Measurements from ENCODE around the gene DCST1. TPM values are rescaled to one million over a fixed set of nuclear protein-coding genes. Genes with fewer than 3 reads are reported as not detected.

DCST1 gene
- polyA plus RNA-seq, 3 donors: 0.05 TPM; not detected in 2

GRCh38 chr1:155003766-155004351 is 29.8 kb upstream of the DCST1 start:
- peak overlapping the region; percentile 84 to 100 (median 99) for H3K4me3 ChIP-seq (replicated peaks in 1 of 3; ENCODE audit: low read depth in 2 of 3, low read length in 3 of 3)
- Mint-ChIP-seq H3K27me3 (ENCODE audit: low read depth in 3 of 3) (peaks cover 0 to 2% (median 0%) of the 10 kb centered on the region in 3 donors), H3K4me1 (peaks cover 47% of the 10 kb centered on the region), H3K4me3 (peak overlapping the region; percentile 95 to 98), H3K36me3 (peaks cover 3 to 7% of the 10 kb centered on the region in 2 donors), H3K9me3 (no peaks in the 10 kb centered on the region), H3K27ac (peak overlapping the region; percentile 92 to 100 (median 98))
- intact Hi-C loops (cut with micrococcal nuclease): loop anchor here (2.0 to 5.0 kb wide), 4 partner anchors 13 to 58 kb away; partner anchors contain the start of genes PYGO2 (in 2 of the 2), ADAM15 (in 1 of the 2) and EFNA4 (in 1 of the 2)
- 0% methylated on average over 4 of the region's 34 CpGs for WGBS (ENCODE audit: insufficient coverage)
- H3K9me3 ChIP-seq (replicated peaks in 1 of 2; ENCODE audit: control insufficient read depth in 1 of 2, insufficient read depth in 1 of 2, low read length in 2 of 2): no peaks in the 10 kb centered on the region
- peaks cover 90% of the 10 kb centered on the region for H3K79me2 ChIP-seq (ENCODE audit: insufficient read depth, low read length)
- TF ChIP-seq CTCF (IDR thresholded peaks at IDR 0.05): no peak
- peak overlapping the region; percentile 91 to 99 for H3K27ac ChIP-seq (ENCODE audit: low read depth in 1 of 2, low read length in 2 of 2)
- H3K4me2 ChIP-seq (replicated peaks; ENCODE audit: extremely low read depth, low read length, poor library complexity, severe bottlenecking): peak overlapping the region; percentile 100
- DNase-seq: peak in 1 of 3 donors; percentile 37
- H3K4me1 ChIP-seq (ENCODE audit: control insufficient read depth in 1 of 2, insufficient read depth in 2 of 2, low read length in 2 of 2): peaks cover 61 to 74% of the 10 kb centered on the region in 2 donors
- peak overlapping the region; percentile 85 for H3K9ac ChIP-seq (ENCODE audit: insufficient read depth, low read length, poor library complexity, severe bottlenecking)
- no peak overlapping the region for H2AFZ ChIP-seq (ENCODE audit: insufficient read depth, low read depth, low read length, poor library complexity, severe bottlenecking)
- no peaks in the 10 kb centered on the region for H3K36me3 ChIP-seq (replicated peaks in 1 of 2; ENCODE audit: control insufficient read depth in 1 of 2, insufficient read depth in 2 of 2, low read length in 2 of 2)
- no peaks in the 10 kb centered on the region for H3K27me3 ChIP-seq (ENCODE audit: control insufficient read depth in 2 of 2, insufficient read depth in 2 of 2, low read length in 2 of 2)
- peaks cover 18% of the 10 kb centered on the region for H4K20me1 ChIP-seq (ENCODE audit: insufficient read depth, low read length)

- 40% methylated on average over 1 of the region's 5 CpGs for WGBS (ENCODE audit: insufficient coverage)
- Histone ChIP-seq H3K36me3 (replicated peaks in 1 of 2; ENCODE audit: control insufficient read depth in 1 of 2, insufficient read depth in 2 of 2, low read length in 2 of 2) (no peaks in the 10 kb centered on the region), H3K4me2 (replicated peaks; ENCODE audit: extremely low read depth, low read length, poor library complexity, severe bottlenecking) (peak overlapping the region; percentile 100), H3K4me3 (replicated peaks in 1 of 3; ENCODE audit: low read depth in 2 of 3, low read length in 3 of 3) (peak overlapping the region; percentile 84 to 100 (median 99)), H4K20me1 (ENCODE audit: insufficient read depth, low read length) (peaks cover 23% of the 10 kb centered on the region), H2AFZ (ENCODE audit: insufficient read depth, low read depth, low read length, poor library complexity, severe bottlenecking) (no peak overlapping the region), H3K79me2 (ENCODE audit: insufficient read depth, low read length) (peaks cover 92% of the 10 kb centered on the region), H3K27me3 (ENCODE audit: control insufficient read depth in 2 of 2, insufficient read depth in 2 of 2, low read length in 2 of 2) (no peaks in the 10 kb centered on the region), H3K9me3 (replicated peaks in 1 of 2; ENCODE audit: control insufficient read depth in 1 of 2, insufficient read depth in 1 of 2, low read length in 2 of 2) (no peaks in the 10 kb centered on the region), H3K27ac (ENCODE audit: low read depth in 1 of 2, low read length in 2 of 2) (peak overlapping the region; percentile 91 to 99), H3K4me1 (ENCODE audit: control insufficient read depth in 1 of 2, insufficient read depth in 2 of 2, low read length in 2 of 2) (peaks cover 55 to 74% of the 10 kb centered on the region in 2 donors), H3K9ac (ENCODE audit: insufficient read depth, low read length, poor library complexity, severe bottlenecking) (peak overlapping the region; percentile 85)
- H3K9me3 Mint-ChIP-seq: no peaks in the 10 kb centered on the region
- peaks cover 0 to 2% (median 0%) of the 10 kb centered on the region in 3 donors for H3K27me3 Mint-ChIP-seq (ENCODE audit: low read depth in 3 of 3)
- TF ChIP-seq CTCF (IDR thresholded peaks at IDR 0.05): no peak
- H3K27ac Mint-ChIP-seq: peak overlapping the region; percentile 92 to 100 (median 98)
- H3K36me3 Mint-ChIP-seq: peaks cover 3 to 9% of the 10 kb centered on the region in 2 donors
- DNase-seq: no peak
- peak overlapping the region; percentile 95 to 98 for H3K4me3 Mint-ChIP-seq
- H3K4me1 Mint-ChIP-seq: peaks cover 44% of the 10 kb centered on the region
- intact Hi-C loops (cut with micrococcal nuclease): loop anchor here (5.0 kb wide), 4 partner anchors 32 to 58 kb away; partner anchors contain the start of genes ADAM15 (in 2 of the 2), PYGO2 (in 2 of the 2), CKS1B (in 1 of the 2) and EFNA4 (in 1 of the 2)
These were observed 29.1 kb upstream of the DCST1 start for GRCh38 chr1:155004352-155005075.

Data from CD14-positive monocyte (primary cell).